ENCODE data around the gene GABPB1.

- TF ChIP-seq EZH2 (IDR thresholded peaks at IDR 0.05; ENCODE audit: borderline replicate concordance, low read depth, low read length, severe bottlenecking) = no peak
- no peak for TF ChIP-seq CTCF (IDR thresholded peaks at IDR 0.05; ENCODE audit: borderline replicate concordance, extremely low read depth, low read length, poor library complexity, severe bottlenecking)
Measured at GRCh38 chr15:50257924-50258323, 97.1 kb downstream of the GABPB1 start.
